Mesangial cell (primary cell): ENCODE measurements around the gene ATXN10. TPM values are rescaled to one million over a fixed set of nuclear protein-coding genes. Genes with fewer than 3 reads are reported as not detected.

Experiments used
- total RNA-seq: library from RNA; depleted of rRNA; stranded (reverse); fragments of >200 nt; gene quantifications from 2 replicates; pipeline ENCODE4 v1.2.3, GENCODE V29; 2015

Gene ATXN10, protein sequence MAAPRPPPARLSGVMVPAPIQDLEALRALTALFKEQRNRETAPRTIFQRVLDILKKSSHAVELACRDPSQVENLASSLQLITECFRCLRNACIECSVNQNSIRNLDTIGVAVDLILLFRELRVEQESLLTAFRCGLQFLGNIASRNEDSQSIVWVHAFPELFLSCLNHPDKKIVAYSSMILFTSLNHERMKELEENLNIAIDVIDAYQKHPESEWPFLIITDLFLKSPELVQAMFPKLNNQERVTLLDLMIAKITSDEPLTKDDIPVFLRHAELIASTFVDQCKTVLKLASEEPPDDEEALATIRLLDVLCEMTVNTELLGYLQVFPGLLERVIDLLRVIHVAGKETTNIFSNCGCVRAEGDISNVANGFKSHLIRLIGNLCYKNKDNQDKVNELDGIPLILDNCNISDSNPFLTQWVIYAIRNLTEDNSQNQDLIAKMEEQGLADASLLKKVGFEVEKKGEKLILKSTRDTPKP
- total RNA-seq: 82.8 and 104 TPM in 2 replicates

DNA sequence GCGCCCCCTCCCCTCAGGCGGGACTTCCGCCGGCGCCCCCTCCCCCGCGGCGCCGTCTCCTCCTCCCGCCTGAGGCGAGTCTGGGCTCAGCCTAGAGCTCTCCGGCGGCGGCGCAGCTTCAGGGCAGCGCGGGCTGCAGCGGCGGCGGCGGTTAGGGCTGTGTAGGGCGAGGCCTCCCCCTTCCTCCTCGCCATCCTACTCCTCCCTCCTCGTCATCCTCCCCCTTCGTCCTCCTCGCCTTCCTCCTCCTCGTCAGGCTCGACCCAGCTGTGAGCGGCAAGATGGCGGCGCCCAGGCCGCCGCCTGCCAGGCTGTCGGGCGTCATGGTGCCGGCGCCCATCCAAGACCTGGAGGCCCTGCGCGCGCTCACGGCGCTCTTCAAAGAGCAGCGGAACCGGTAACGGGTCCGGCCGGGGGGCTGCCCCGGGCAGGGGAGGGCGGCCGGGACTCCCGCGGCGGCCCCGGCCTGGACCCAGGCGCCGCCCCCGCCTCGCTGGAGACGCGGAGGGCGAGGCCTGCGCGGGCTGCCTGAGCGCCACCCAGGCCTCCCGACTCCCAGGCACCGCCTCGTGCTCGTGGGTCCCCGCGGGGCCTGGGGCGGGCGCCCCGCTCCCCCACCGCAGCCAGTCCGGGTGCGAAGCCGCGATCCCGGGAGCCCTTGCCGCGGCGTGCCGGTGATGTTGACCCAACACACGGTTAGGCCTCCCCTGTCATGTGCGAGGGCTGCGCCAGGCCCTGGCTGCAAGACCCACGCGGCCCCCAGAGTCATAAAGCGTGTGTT lies at the start of gene ATXN10:
TSS of gene ATXN10 (plus strand) at position 52 of the 781 bp plus-strand sequence. CDS start at position 282, 230 bp downstream.

Other genes starting within 250 kb of the ATXN10 start
- gene FBLN1, start 169.0 kb upstream of the ATXN10 start, total RNA-seq: 43.8 and 87.7 TPM in 2 replicates